Right lobe of liver (tissue), 6 donors: ENCODE data around the gene AFF2. TPM values are rescaled to one million over a fixed set of nuclear protein-coding genes. Genes with fewer than 3 reads are reported as not detected.

Experiments used
- ATAC-seq, 4 donors: fragments of 200-7000 bp; cut with Tn5 transposase; one replicate each; pipeline ENCODE4 v1.9.1; 2020; ENCODE audit warnings: mild to moderate bottlenecking in 4 of 4, moderate library complexity in 4 of 4
- DNase-seq, 3 donors: peaks; one replicate each; pipeline ENCODE4 v3.0.0-alpha.2; 2020
- H3K27ac ChIP-seq, 3 donors: fragments of 200-600 bp; one replicate each; pipeline ENCODE4 v1.8.0; 2022
- H3K27me3 ChIP-seq, 2 donors: fragments of 200-600 bp; one replicate each; pipeline ENCODE4 v1.8.0; 2022
- H3K36me3 ChIP-seq, 4 donors: fragments of 200-600 bp; sonication (generic) in 1 of 4; one replicate each; pipeline versions ENCODE4 v1.5.1 to v1.8.0; 2017 to 2022; ENCODE audit warnings: control low read depth in 1 of 4
- H3K4me1 ChIP-seq, 4 donors: fragments of 200-600 bp; sonication (generic) in 1 of 4; one replicate each; pipeline versions ENCODE4 v1.5.1 to v1.8.0; 2017 to 2022; ENCODE audit warnings: control low read depth in 1 of 4
- H3K4me3 ChIP-seq, 3 donors: fragments of 200-600 bp; one replicate each; pipeline ENCODE4 v1.8.0; 2022
- H3K9me3 ChIP-seq, 4 donors: fragments of 200-600 bp; sonication (generic) in 1 of 4; one replicate each; pipeline versions ENCODE4 v1.5.1 to v1.8.0; 2017 to 2022; ENCODE audit warnings: control low read depth in 1 of 4
- POLR2A ChIP-seq: fragments of 450-650 bp; IDR thresholded peaks from one replicate; pipeline ENCODE4 v1.6.1; 2017; ENCODE audit warnings: antibody characterized with exemption, mild to moderate bottlenecking
- WGBS: methylation state at CpG from one replicate; pipeline ENCODE4 v1.1.6; 2018; ENCODE audit warnings: low coverage, low lambda C conversion rate; ENCODE audit not compliant: insufficient coverage; ENCODE audit errors: missing lambda C conversion rate; 5-methylcytosine and 5-hydroxymethylcytosine counted together
- intact Hi-C, 2 donors: fragments of 100-400 bp; cut with DNase I; formaldehyde crosslinking; loops; one replicate each; pipeline versions ENCODE4 v1.11.2 to v1.14.1; 2022
- total RNA-seq, 6 experiments: library from RNA; depleted of rRNA in 2 of 6; stranded (reverse); fragments of >200 nt in 2 of 6; fragmentation: NEBNext Ultra II Directional in 3 of 6; extraction: Animal tissue kit (Norgen Biotek cat#: 25700) in 3 of 6; gene quantifications; one replicate each; pipeline versions ENCODE4 v1.1.0 to v1.2.4, GENCODE V29; 2016 to 2023
- TF ChIP-seq, protein P1 (sequence below), 4 donors: fragments of 200-600 bp in 3 of 4; fragments of 450-650 bp in 1 of 4; IDR thresholded peaks; one replicate each; pipeline versions ENCODE4 v1.5.1 to v1.8.0; 2016 to 2022; ENCODE audit warnings: antibody characterized with exemption in 4 of 4, mild to moderate bottlenecking in 2 of 4
- donor health status: DM: no; HTN: yes; CAD: no.
- donor health status: DM: no; HTN: no; CAD: no.
- donor health status: DM: no; HTN: no; CAD: no.
- donor health status: DM: no; HTN: yes; CAD: no.
- donor health status: DM: no; HTN: yes; CAD: no.

Gene AFF2
- total RNA-seq, 6 experiments from 2014 or later = 0.06 to 1.9 (median 0.15) TPM

DNA sequence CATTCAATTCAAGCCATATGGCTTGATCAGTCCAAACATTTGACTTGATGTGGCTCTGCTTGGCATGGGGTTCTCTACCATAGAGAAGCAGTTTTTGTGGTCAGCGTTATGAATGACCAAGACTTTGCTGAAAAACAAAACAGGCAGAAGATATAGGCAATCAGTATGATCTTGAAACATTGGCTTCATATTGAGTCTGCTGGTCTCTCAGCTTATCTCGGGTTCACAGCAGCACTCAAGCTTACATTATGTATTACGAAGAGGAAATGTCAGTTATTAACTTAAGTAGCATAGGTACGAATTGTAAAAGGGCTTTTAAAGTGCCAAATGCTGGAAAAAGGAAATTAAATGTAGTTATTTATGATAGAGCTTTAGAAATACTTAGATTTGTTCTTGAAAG is 99.0 kb downstream of the AFF2 start:
- no peaks in the 10 kb centered on the region for H3K4me1 ChIP-seq
- H3K27ac ChIP-seq = no peak overlapping the region
- TF ChIP-seq, protein P1, sequence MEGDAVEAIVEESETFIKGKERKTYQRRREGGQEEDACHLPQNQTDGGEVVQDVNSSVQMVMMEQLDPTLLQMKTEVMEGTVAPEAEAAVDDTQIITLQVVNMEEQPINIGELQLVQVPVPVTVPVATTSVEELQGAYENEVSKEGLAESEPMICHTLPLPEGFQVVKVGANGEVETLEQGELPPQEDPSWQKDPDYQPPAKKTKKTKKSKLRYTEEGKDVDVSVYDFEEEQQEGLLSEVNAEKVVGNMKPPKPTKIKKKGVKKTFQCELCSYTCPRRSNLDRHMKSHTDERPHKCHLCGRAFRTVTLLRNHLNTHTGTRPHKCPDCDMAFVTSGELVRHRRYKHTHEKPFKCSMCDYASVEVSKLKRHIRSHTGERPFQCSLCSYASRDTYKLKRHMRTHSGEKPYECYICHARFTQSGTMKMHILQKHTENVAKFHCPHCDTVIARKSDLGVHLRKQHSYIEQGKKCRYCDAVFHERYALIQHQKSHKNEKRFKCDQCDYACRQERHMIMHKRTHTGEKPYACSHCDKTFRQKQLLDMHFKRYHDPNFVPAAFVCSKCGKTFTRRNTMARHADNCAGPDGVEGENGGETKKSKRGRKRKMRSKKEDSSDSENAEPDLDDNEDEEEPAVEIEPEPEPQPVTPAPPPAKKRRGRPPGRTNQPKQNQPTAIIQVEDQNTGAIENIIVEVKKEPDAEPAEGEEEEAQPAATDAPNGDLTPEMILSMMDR (IDR thresholded peaks at IDR 0.05) = no peak
- no peak for TF ChIP-seq POLR2A
- 25% methylated on average over 4 of the region's 4 CpGs for WGBS
- DNase-seq = no peak
- no peaks in the 10 kb centered on the region for H3K9me3 ChIP-seq
- no peaks in the 10 kb centered on the region for H3K27me3 ChIP-seq
- no peak overlapping the region for H3K4me3 ChIP-seq
- H3K36me3 ChIP-seq = no peaks in the 10 kb centered on the region
- intact Hi-C loops = no loop called here
- ATAC-seq = no peak

DNA sequence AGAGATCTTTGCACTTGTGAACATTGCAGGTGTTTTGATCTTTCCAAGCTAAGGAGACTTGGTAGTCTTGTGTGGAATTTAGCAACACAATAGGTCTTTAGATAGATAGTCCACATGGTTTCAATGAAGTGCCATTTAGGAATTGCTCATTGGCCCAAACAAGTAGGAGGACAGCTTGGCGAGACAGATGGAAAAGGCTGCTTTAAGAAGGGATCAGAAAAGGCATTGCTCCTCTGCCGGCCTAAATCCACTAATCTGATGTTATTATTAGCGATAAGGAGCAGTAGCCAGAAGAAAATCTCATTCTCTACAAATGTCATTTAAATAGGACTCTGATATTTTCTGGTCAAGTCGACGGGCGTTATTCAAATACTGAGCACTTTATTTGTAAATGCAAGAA is 99.7 kb downstream of the AFF2 start:
- TF ChIP-seq, protein P1 (IDR thresholded peaks at IDR 0.05) = no peak
- no peak for TF ChIP-seq POLR2A
- H3K4me1 ChIP-seq = no peaks in the 10 kb centered on the region
- H3K36me3 ChIP-seq = no peaks in the 10 kb centered on the region
- H3K27ac ChIP-seq = no peak overlapping the region
- 54% methylated on average over 6 of the region's 6 CpGs for WGBS
- DNase-seq = no peak
- no peaks in the 10 kb centered on the region for H3K27me3 ChIP-seq
- no peak overlapping the region for H3K4me3 ChIP-seq
- no peak for ATAC-seq
- no peaks in the 10 kb centered on the region for H3K9me3 ChIP-seq
- intact Hi-C loops = no loop called here

DNA sequence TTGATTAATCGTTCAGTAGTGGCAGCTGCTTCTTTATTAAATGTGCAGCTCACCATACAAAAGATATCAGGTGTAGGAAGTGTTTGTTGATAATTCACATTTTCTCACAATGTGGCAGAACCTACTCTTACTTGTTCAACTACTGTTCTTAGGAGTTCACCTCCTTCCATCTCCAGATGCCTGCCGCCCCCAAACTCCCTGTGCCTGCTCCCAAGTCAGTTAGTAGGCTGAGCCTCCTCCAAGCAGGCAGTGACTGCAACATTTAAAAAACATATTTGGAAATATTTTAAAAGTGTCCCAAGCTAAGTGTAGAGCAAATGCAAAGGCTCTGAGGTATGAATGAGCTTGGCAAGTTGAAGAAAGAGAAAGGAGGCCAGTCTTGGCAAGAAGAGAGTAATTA is 100.2 kb downstream of the AFF2 start:
- no peak for ATAC-seq
- no peaks in the 10 kb centered on the region for H3K36me3 ChIP-seq
- TF ChIP-seq, protein P1 (IDR thresholded peaks at IDR 0.05) = no peak
- no peak for TF ChIP-seq POLR2A
- H3K4me1 ChIP-seq = no peaks in the 10 kb centered on the region
- no peaks in the 10 kb centered on the region for H3K27me3 ChIP-seq
- H3K4me3 ChIP-seq = no peak overlapping the region
- H3K27ac ChIP-seq = no peak overlapping the region
- no peak for DNase-seq
- WGBS = 61% methylated on average over 2 of the region's 2 CpGs
- intact Hi-C loops = no loop called here
- H3K9me3 ChIP-seq = no peaks in the 10 kb centered on the region

DNA sequence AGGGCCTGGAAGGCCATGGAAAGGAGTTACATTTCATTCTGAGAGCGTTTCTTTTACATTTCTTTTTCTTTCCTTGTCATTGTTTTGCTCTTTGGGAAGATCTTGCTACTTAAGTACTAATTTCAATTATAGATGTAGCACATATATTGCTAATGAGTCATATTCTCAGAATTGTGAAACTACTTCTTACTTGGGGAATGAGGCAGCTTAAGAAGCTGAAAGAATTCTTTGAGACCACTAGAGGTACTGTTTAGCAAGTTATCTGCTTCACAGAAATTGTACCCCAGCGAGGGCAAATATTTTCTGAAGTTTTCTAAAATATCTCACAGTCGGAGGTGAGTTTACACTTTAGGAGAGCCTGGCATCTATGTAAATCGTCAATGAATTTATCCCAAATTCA is 100.6 kb downstream of the AFF2 start:
- no peak for TF ChIP-seq POLR2A
- TF ChIP-seq, protein P1 (IDR thresholded peaks at IDR 0.05) = no peak
- no peak for ATAC-seq
- no peaks in the 10 kb centered on the region for H3K9me3 ChIP-seq
- intact Hi-C loops = no loop called here
- DNase-seq = no peak
- no peak overlapping the region for H3K27ac ChIP-seq
- no peaks in the 10 kb centered on the region for H3K4me1 ChIP-seq
- H3K4me3 ChIP-seq = no peak overlapping the region
- H3K27me3 ChIP-seq = no peaks in the 10 kb centered on the region
- no peaks in the 10 kb centered on the region for H3K36me3 ChIP-seq
- 23% methylated on average over 4 of the region's 4 CpGs for WGBS
